Measurements from ENCODE around the gene SPOUT1. TPM values are rescaled to one million over a fixed set of nuclear protein-coding genes. Genes with fewer than 3 reads are reported as not detected.

SPOUT1 gene
- polyA plus RNA-seq, 3 donors: 25.7 to 29.9 (median 29.3) TPM

DNA sequence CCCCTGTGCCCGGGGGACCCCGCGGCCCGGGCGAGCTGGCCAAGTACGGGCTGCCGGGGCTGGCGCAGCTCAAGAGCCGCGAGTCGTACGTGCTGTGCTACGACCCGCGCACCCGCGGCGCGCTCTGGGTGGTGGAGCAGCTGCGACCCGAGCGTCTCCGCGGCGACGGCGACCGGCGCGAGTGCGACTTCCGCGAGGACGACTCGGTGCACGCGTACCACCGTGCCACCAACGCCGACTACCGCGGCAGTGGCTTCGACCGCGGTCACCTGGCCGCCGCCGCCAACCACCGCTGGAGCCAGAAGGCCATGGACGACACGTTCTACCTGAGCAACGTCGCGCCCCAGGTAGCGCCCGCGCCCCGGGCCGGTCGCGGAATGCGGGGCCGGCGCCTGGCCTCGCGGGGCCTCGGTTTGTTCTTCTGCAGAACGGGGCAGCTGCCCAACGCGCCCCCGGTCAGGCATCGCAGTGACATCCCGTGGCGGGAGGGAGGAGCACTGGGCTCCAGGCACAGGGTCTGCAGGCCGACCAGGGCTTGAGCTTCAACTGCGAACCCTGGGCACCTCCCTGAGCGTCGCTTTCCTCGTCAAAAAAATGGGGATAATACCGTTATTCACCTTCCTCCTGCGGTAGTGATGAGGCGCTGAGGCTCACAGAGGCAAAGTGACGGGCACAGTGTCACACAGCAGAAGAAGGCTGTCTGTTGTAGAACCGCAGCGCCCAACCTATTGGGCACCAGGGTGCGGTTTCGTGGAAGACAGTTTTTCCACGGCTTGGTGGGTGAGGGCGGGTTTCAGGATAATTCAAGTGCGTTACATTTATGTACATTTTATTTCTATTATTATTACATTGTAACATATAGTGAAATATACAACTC lies 10.5 kb downstream of the SPOUT1 start:
- 5% methylated on average over 83 of the region's 90 CpGs for WGBS (ENCODE audit: insufficient coverage)
- Mint-ChIP-seq H3K9me3 (peaks cover 0 to 3% (median 0%) of the 10 kb centered on the region in 7 donors), H3K27me3 (ENCODE audit: low read depth in 3 of 3) (peaks cover 3 to 10% (median 9%) of the 10 kb centered on the region in 3 donors), H3K4me1 (peaks cover 19% of the 10 kb centered on the region), H3K4me3 (peak overlapping the region; percentile 77 to 89), H3K36me3 (peaks cover 19 to 32% of the 10 kb centered on the region in 2 donors), H3K27ac (peak overlapping the region in 1 of 7 donors; percentile 19)
- Histone ChIP-seq H3K4me1 (ENCODE audit: control insufficient read depth in 1 of 2, insufficient read depth in 2 of 2, low read length in 2 of 2) (peaks cover 11 to 21% of the 10 kb centered on the region in 2 donors), H2AFZ (ENCODE audit: insufficient read depth, low read depth, low read length, poor library complexity, severe bottlenecking) (peak overlapping the region; percentile 93), H3K4me2 (replicated peaks; ENCODE audit: extremely low read depth, low read length, poor library complexity, severe bottlenecking) (peak overlapping the region; percentile 91), H4K20me1 (ENCODE audit: insufficient read depth, low read length) (peaks cover 10% of the 10 kb centered on the region), H3K36me3 (replicated peaks in 1 of 2; ENCODE audit: control insufficient read depth in 1 of 2, insufficient read depth in 2 of 2, low read length in 2 of 2) (peaks cover 30 to 31% of the 10 kb centered on the region in 2 donors), H3K27me3 (ENCODE audit: control insufficient read depth in 2 of 2, insufficient read depth in 2 of 2, low read length in 2 of 2) (no peaks in the 10 kb centered on the region), H3K27ac (ENCODE audit: low read depth in 1 of 2, low read length in 2 of 2) (no peak overlapping the region), H3K4me3 (replicated peaks in 1 of 3; ENCODE audit: low read depth in 2 of 3, low read length in 3 of 3) (peak overlapping the region; percentile 44 to 78 (median 58)), H3K9me3 (replicated peaks in 1 of 2; ENCODE audit: control insufficient read depth in 1 of 2, insufficient read depth in 1 of 2, low read length in 2 of 2) (no peaks in the 10 kb centered on the region), H3K79me2 (ENCODE audit: insufficient read depth, low read length) (no peaks in the 10 kb centered on the region), H3K9ac (ENCODE audit: insufficient read depth, low read length, poor library complexity, severe bottlenecking) (peak overlapping the region; percentile 66)
- DNase-seq: peak in 2 of 3 donors; percentile 9 to 24
- intact Hi-C loops (cut with micrococcal nuclease): no loop called here
- TF ChIP-seq, protein P1, sequence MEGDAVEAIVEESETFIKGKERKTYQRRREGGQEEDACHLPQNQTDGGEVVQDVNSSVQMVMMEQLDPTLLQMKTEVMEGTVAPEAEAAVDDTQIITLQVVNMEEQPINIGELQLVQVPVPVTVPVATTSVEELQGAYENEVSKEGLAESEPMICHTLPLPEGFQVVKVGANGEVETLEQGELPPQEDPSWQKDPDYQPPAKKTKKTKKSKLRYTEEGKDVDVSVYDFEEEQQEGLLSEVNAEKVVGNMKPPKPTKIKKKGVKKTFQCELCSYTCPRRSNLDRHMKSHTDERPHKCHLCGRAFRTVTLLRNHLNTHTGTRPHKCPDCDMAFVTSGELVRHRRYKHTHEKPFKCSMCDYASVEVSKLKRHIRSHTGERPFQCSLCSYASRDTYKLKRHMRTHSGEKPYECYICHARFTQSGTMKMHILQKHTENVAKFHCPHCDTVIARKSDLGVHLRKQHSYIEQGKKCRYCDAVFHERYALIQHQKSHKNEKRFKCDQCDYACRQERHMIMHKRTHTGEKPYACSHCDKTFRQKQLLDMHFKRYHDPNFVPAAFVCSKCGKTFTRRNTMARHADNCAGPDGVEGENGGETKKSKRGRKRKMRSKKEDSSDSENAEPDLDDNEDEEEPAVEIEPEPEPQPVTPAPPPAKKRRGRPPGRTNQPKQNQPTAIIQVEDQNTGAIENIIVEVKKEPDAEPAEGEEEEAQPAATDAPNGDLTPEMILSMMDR (IDR thresholded peaks at IDR 0.05): no peak

DNA sequence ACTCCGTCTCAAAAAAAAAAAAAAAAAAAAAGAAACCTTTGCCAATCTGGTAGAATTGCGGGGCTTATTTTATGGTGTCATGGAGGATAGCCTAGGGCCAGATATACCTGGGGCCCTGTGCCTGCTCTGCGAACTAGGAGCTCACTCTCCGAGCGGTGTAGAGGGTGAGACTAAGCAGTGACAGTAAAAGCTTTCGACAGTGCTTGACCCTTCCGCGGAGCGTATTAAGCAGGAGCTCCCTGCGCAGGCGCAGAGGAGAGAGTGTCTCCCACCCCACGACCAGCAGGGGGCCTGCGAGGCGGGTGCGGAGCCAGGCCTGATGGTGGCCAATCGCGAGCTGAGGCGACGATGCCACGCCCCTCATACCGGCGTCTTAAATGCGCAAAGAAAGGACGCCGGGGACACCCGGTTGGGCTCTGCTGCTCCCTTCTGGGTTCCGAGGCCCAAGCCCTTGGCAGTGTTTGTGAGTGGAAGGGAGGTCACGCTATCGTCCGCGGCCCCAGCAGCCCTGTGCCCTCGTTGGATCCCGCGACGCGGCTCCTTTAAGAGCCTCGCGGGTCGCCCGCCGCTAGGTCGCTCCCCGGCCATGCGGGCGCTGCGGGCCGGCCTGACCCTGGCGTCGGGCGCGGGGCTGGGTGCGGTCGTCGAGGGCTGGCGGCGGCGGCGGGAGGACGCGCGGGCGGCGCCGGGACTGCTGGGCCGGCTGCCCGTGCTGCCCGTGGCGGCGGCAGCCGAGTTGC lies 11.3 kb downstream of the SPOUT1 start, which contains the start of gene ENDOG:
Gene ENDOG (plus strand): TSS at position 402 of the 740 bp plus-strand sequence. CDS start 185 bp downstream, at position 587.
- Mint-ChIP-seq H3K36me3 (peaks cover 16 to 24% of the 10 kb centered on the region in 2 donors), H3K27me3 (ENCODE audit: low read depth in 3 of 3) (peaks cover 3 to 10% (median 9%) of the 10 kb centered on the region in 3 donors), H3K4me3 (peak within 1 kb of the TSS; percentile 82 to 92), H3K4me1 (peaks cover 19% of the 10 kb centered on the region), H3K27ac (peak within 1 kb of the TSS; percentile 79 to 94 (median 90)), H3K9me3 (peaks cover 0 to 3% (median 0%) of the 10 kb centered on the region in 7 donors)
- Histone ChIP-seq H3K79me2 (ENCODE audit: insufficient read depth, low read length) (no peaks in the 10 kb centered on the region), H2AFZ (ENCODE audit: insufficient read depth, low read depth, low read length, poor library complexity, severe bottlenecking) (peak within 1 kb of the TSS; percentile 93), H3K4me1 (ENCODE audit: control insufficient read depth in 1 of 2, insufficient read depth in 2 of 2, low read length in 2 of 2) (peaks cover 11 to 21% of the 10 kb centered on the region in 2 donors), H3K9me3 (replicated peaks in 1 of 2; ENCODE audit: control insufficient read depth in 1 of 2, insufficient read depth in 1 of 2, low read length in 2 of 2) (no peaks in the 10 kb centered on the region), H3K4me2 (replicated peaks; ENCODE audit: extremely low read depth, low read length, poor library complexity, severe bottlenecking) (peak within 1 kb of the TSS; percentile 91), H4K20me1 (ENCODE audit: insufficient read depth, low read length) (peaks cover 10% of the 10 kb centered on the region), H3K27me3 (ENCODE audit: control insufficient read depth in 2 of 2, insufficient read depth in 2 of 2, low read length in 2 of 2) (no peaks in the 10 kb centered on the region), H3K4me3 (replicated peaks in 1 of 3; ENCODE audit: low read depth in 2 of 3, low read length in 3 of 3) (peak within 1 kb of the TSS; percentile 51 to 78 (median 58)), H3K27ac (ENCODE audit: low read depth in 1 of 2, low read length in 2 of 2) (peak within 1 kb of the TSS; percentile 58 to 63), H3K36me3 (replicated peaks in 1 of 2; ENCODE audit: control insufficient read depth in 1 of 2, insufficient read depth in 2 of 2, low read length in 2 of 2) (peaks cover 22 to 23% of the 10 kb centered on the region in 2 donors), H3K9ac (ENCODE audit: insufficient read depth, low read length, poor library complexity, severe bottlenecking) (peak within 1 kb of the TSS; percentile 66)
- TF ChIP-seq, protein P1 (IDR thresholded peaks at IDR 0.05): peak; percentile 96
- intact Hi-C loops (cut with micrococcal nuclease): no loop called here
- DNase-seq: peak; percentile 96 to 98 (median 97)
- under 1% methylated on average over 67 of the region's 70 CpGs for WGBS (ENCODE audit: insufficient coverage)

Measured in CD14-positive monocyte (primary cell).